Hepatocyte (in vitro differentiated cells): ENCODE results near the gene ATXN1. TPM values are rescaled to one million over a fixed set of nuclear protein-coding genes. Genes with fewer than 3 reads are reported as not detected.
A peak's percentile ranks its signal among the peaks of the same experiment; 100 is the strongest.

Source experiments
- DNase-seq: peaks from one replicate; pipeline ENCODE4 v3.0.0-alpha.2; 2016; ENCODE audit warnings: low spot score
- H2AFZ ChIP-seq: fragments of 200-600 bp; sonication (generic); 2 replicates; pipeline ENCODE4 v1.6.0; 2016; ENCODE audit warnings: antibody characterized with exemption, mild to moderate bottlenecking
- H3K27ac ChIP-seq: fragments of 200-600 bp; sonication (generic); 2 replicates; pipeline ENCODE4 v1.5.1; 2016; ENCODE audit warnings: mild to moderate bottlenecking
- H3K27me3 ChIP-seq: fragments of 200-600 bp; sonication (generic); 2 replicates; pipeline ENCODE4 v1.6.1; 2016
- H3K36me3 ChIP-seq: fragments of 200-600 bp; sonication (generic); replicated peaks from 2 replicates; pipeline ENCODE4 v1.5.1; 2016; ENCODE audit warnings: low read depth; ENCODE audit not compliant: insufficient read depth
- H3K4me1 ChIP-seq: fragments of 200-600 bp; sonication (generic); 2 replicates; pipeline ENCODE4 v1.5.1; 2016; ENCODE audit warnings: mild to moderate bottlenecking, moderate library complexity; ENCODE audit not compliant: insufficient read depth
- H3K4me2 ChIP-seq: fragments of 200-600 bp; sonication (generic); 2 replicates; pipeline ENCODE4 v1.6.0; 2016
- H3K4me3 ChIP-seq: fragments of 200-600 bp; sonication (generic); 2 replicates; pipeline ENCODE4 v1.5.1; 2016; ENCODE audit warnings: mild to moderate bottlenecking
- H3K79me2 ChIP-seq: fragments of 200-600 bp; sonication (generic); 2 replicates; pipeline ENCODE4 v1.6.0; 2017; ENCODE audit warnings: mild to moderate bottlenecking
- H3K9me2 ChIP-seq: fragments of 200-600 bp; sonication (generic); replicated peaks from 2 replicates; pipeline ENCODE4 v1.6.0; 2017; ENCODE audit warnings: mild to moderate bottlenecking; ENCODE audit not compliant: insufficient read depth
- H3K9me3 ChIP-seq: fragments of 200-600 bp; sonication (generic); 2 replicates; pipeline ENCODE4 v1.5.1; 2016; ENCODE audit warnings: low read depth, mild to moderate bottlenecking
- H4K20me1 ChIP-seq: fragments of 200-600 bp; sonication (generic); 2 replicates; pipeline ENCODE4 v1.6.0; 2016; ENCODE audit warnings: mild to moderate bottlenecking; ENCODE audit not compliant: insufficient read depth, poor library complexity, severe bottlenecking
- EZH2 ChIP-seq: fragments of 200-600 bp; sonication (generic); IDR thresholded peaks from 2 replicates; pipeline ENCODE4 v1.6.1; 2016; ENCODE audit warnings: antibody characterized with exemption, mild to moderate bottlenecking, borderline replicate concordance
- EZH2phosphoT487 ChIP-seq: fragments of 200-600 bp; sonication (generic); IDR thresholded peaks from one replicate; pipeline ENCODE4 v1.6.1; 2018; ENCODE audit warnings: antibody characterized with exemption, mild to moderate bottlenecking, low read depth, moderate library complexity; ENCODE audit not compliant: unreplicated experiment, severe bottlenecking
- WGBS: methylation state at CpG from one replicate; pipeline ENCODE4 v1.1.6; 2016; ENCODE audit warnings: low lambda C conversion rate; ENCODE audit errors: missing lambda C conversion rate; 5-methylcytosine and 5-hydroxymethylcytosine counted together
- polyA plus RNA-seq: library from polyadenylated mRNA; unstranded; fragments of >200 nt; fragmentation: Nextera tagmentation; extraction: Ambion mirVana; gene quantifications from 2 replicates; pipeline ENCODE4 v1.2.1, GENCODE V29; 2016
- total RNA-seq: library from RNA; depleted of rRNA; stranded (reverse); fragments of >200 nt; gene quantifications from 2 replicates; pipeline ENCODE4 v1.2.3, GENCODE V29; 2014
- TF ChIP-seq, protein P1 (sequence below): fragments of 200-600 bp; sonication (generic); IDR thresholded peaks from 2 replicates; pipeline ENCODE4 v1.5.1; 2016; ENCODE audit warnings: antibody characterized with exemption, mild to moderate bottlenecking; ENCODE audit not compliant: poor library complexity

Gene ATXN1
- total and polyA plus RNA-seq, 2 experiments from 2014 or later, result 14.7 to 32.6 TPM

DNA sequence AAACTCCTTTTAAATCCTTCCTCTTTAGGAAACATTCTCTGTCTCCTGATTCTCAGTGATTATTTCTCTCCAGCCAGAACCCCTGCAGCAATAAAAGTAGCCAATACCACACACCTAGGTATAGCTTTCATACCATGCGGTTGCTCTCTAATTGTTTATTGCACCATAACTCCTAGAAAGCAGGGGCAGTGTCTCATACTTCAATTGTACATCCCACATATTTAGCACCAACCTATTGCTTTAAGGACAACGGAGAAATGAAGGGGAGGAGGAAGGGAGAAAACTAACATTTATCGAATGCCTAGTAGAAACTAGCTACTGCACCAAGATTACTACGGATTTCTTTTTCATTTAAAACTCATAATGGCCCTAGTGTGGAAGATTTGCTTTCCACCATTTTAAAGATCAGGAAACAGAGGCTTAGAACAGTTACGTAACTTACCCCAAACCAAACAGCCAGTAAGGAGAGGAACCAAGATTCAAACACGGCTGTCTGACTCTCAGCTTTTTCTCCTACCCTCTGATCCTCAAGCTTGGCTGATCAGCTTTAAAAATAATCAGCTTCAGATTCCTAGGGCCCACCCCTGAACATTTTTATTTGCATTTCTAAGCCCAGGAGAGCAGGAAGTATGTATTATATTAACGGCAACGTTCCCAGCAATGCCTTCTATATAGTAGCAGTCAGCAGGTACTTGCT, 43.4 kb upstream of the ATXN1 start:
- no peaks in the 10 kb centered on the region for H3K27me3 ChIP-seq
- H3K4me1 ChIP-seq, result peaks cover 21% of the 10 kb centered on the region
- H3K4me3 ChIP-seq, result no peak overlapping the region
- DNase-seq, result no peak
- no peak for TF ChIP-seq EZH2
- TF ChIP-seq, protein P1, sequence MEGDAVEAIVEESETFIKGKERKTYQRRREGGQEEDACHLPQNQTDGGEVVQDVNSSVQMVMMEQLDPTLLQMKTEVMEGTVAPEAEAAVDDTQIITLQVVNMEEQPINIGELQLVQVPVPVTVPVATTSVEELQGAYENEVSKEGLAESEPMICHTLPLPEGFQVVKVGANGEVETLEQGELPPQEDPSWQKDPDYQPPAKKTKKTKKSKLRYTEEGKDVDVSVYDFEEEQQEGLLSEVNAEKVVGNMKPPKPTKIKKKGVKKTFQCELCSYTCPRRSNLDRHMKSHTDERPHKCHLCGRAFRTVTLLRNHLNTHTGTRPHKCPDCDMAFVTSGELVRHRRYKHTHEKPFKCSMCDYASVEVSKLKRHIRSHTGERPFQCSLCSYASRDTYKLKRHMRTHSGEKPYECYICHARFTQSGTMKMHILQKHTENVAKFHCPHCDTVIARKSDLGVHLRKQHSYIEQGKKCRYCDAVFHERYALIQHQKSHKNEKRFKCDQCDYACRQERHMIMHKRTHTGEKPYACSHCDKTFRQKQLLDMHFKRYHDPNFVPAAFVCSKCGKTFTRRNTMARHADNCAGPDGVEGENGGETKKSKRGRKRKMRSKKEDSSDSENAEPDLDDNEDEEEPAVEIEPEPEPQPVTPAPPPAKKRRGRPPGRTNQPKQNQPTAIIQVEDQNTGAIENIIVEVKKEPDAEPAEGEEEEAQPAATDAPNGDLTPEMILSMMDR, result no peak
- TF ChIP-seq EZH2phosphoT487, result no peak
- no peaks in the 10 kb centered on the region for H3K9me2 ChIP-seq
- no peaks in the 10 kb centered on the region for H4K20me1 ChIP-seq
- no peaks in the 10 kb centered on the region for H3K36me3 ChIP-seq
- 65% methylated on average over 8 of the region's 8 CpGs for WGBS
- no peaks in the 10 kb centered on the region for H3K79me2 ChIP-seq
- no peak overlapping the region for H3K4me2 ChIP-seq
- no peaks in the 10 kb centered on the region for H3K9me3 ChIP-seq
- peak overlapping the region; percentile 37 for H2AFZ ChIP-seq
- no peak overlapping the region for H3K27ac ChIP-seq

DNA sequence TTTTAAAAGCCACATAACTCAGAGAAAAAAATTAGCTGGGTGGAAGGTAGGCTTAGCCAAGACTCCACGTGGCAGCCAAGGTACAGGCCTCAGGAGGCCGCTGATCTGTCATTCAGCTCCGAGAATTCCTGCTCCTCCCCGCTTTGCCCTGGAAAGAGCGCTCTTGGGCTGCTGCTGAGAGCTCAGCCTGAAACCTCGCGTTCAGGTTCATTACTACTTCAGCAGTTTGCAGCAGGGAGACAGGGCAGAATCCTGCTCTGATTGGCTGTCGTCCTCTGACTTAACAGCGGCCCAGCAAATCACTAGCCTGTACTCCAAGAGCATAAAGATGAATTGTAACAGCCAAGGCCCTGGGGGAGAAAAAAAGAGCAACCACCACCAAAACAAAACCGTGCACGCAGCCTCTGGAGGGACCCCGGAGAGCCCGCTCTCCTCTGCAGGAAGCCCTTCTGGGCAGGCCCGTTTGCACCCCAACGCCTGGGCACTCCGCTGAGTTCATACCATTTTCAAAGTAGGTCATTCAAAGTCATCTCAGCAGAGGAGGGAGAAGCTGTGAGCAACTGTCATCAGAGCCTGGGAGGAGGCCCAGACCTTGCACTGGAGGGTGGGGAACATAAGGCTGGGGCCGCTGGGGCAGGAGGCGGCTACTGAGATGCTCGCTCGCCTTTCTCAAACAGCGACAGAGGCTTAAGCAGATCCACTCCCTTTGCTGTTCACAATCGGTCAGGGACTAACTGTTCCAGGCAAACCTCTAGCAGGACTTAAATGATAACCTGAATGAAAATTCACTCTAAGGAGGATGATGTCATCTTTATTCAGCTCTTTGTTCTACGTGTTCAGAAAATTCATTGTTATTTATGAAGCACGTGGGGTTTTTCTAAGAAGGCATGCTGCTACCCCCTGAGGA, 42.3 kb upstream of the ATXN1 start:
- peak; percentile 81 for DNase-seq
- Histone ChIP-seq H3K4me1 (peaks cover 28% of the 10 kb centered on the region), H3K36me3 (no peaks in the 10 kb centered on the region), H3K79me2 (no peaks in the 10 kb centered on the region), H3K27ac (peak overlapping the region; percentile 42), H3K4me2 (peak overlapping the region; percentile 72), H3K9me3 (no peaks in the 10 kb centered on the region), H3K27me3 (no peaks in the 10 kb centered on the region), H4K20me1 (no peaks in the 10 kb centered on the region), H2AFZ (peak overlapping the region; percentile 18), H3K9me2 (no peaks in the 10 kb centered on the region), H3K4me3 (peak overlapping the region; percentile 16)
- TF ChIP-seq EZH2 (no peak), EZH2phosphoT487 (no peak)
- TF ChIP-seq, protein P1, result peak; percentile 19
- WGBS, result 32% methylated on average over 24 of the region's 24 CpGs

DNA sequence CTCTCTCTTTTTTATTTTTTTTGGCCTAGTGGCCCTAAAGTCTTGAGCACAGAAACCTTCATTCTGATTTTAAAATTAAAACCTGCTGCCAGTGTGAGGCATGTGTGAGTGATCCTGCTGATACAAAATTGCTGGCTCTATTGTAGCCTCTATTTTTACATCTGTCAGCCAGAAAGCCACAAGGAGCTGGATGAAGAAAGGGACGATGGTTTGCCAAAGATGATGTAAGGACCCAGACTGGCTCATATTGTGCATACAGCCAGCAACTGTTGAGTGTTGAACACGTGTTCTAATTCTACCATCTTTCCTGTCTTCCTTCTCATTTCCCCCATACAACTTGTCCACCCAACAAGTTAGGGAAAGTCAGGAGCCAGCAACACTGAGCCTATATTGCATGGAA, 40.8 kb upstream of the ATXN1 start:
- Histone ChIP-seq H3K4me2 (no peak overlapping the region), H3K9me2 (no peaks in the 10 kb centered on the region), H3K9me3 (no peaks in the 10 kb centered on the region), H4K20me1 (no peaks in the 10 kb centered on the region), H3K27me3 (no peaks in the 10 kb centered on the region), H3K36me3 (no peaks in the 10 kb centered on the region), H3K27ac (no peak overlapping the region), H3K4me1 (peaks cover 28% of the 10 kb centered on the region), H3K79me2 (no peaks in the 10 kb centered on the region), H3K4me3 (no peak overlapping the region), H2AFZ (no peak overlapping the region)
- no peak for DNase-seq
- TF ChIP-seq EZH2phosphoT487 (no peak), EZH2 (no peak)
- TF ChIP-seq, protein P1, result no peak
- WGBS, result 90% methylated on average over 2 of the region's 2 CpGs
